DND-41 (cell line): Measurements from ENCODE around the gene EHBP1.

Experiments used
- CTCF ChIP-seq: IDR thresholded peaks from 2 replicates; pipeline ENCODE4 v1.5.1; 2012; ENCODE audit warnings: borderline replicate concordance, low read length, moderate library complexity, mild to moderate bottlenecking; ENCODE audit not compliant: poor library complexity, severe bottlenecking; ENCODE audit errors: extremely low read depth
- EZH2 ChIP-seq: IDR thresholded peaks from 3 replicates; pipeline ENCODE4 v1.6.1; 2012; ENCODE audit warnings: borderline replicate concordance, low read depth, mild to moderate bottlenecking, moderate library complexity, low read length, inconsistent platforms; ENCODE audit not compliant: severe bottlenecking

GRCh38 chr2:62884514-62884913 lies 179.0 kb downstream of the EHBP1 start:
- TF ChIP-seq CTCF: no peak
- TF ChIP-seq EZH2: no peak
